ENCODE results near the gene HOPX.
A peak's percentile ranks its signal among the peaks of the same experiment; 100 is the strongest.
"Not testable (repeated sequence)": the region's sequence is repeated elsewhere in the genome, so short reads cannot be mapped to it uniquely, and the experiment has no call there.

Gene HOPX

GRCh38 chr4:56681158-56681852, at the start of gene HOPX:
Gene HOPX (minus strand): TSS chr4:56681296. CDS start chr4:56657816, 23,480 bp downstream.
- H3K27ac ChIP-seq = peak within 1 kb of the TSS; percentile 91
- TF ChIP-seq ZFX (IDR thresholded peaks at IDR 0.05; ENCODE audit: borderline replicate concordance) (no peak), CTCF (IDR thresholded peaks at IDR 0.05) (no peak)

- no peak overlapping the region for H3K27ac ChIP-seq
- TF ChIP-seq ZFX (IDR thresholded peaks at IDR 0.05; ENCODE audit: borderline replicate concordance) = no peak
- TF ChIP-seq CTCF (IDR thresholded peaks at IDR 0.05) = no peak
Measured at GRCh38 chr4:56730097-56730496, 49.0 kb upstream of the HOPX start.

- no peak for TF ChIP-seq CTCF (IDR thresholded peaks at IDR 0.05)
- TF ChIP-seq ZFX (IDR thresholded peaks at IDR 0.05; ENCODE audit: borderline replicate concordance) = no peak
Measured at GRCh38 chr4:56728512-56728911, 47.4 kb upstream of the HOPX start.

GRCh38 chr4:56727150-56727549, 46.1 kb upstream of the HOPX start:
- no peak overlapping the region; the same call in 1 of the 2 replicates for H3K27ac ChIP-seq
- no peak for TF ChIP-seq CTCF (IDR thresholded peaks at IDR 0.05)
- TF ChIP-seq ZFX (IDR thresholded peaks at IDR 0.05; ENCODE audit: borderline replicate concordance) = no peak

More at GRCh38 chr4:56728512-56728911, 47.4 kb upstream of the HOPX start:
- peak overlapping the region; percentile 65 for H3K27ac ChIP-seq

- H3K27ac ChIP-seq = not testable (repeated sequence)
Measured at GRCh38 chr4:56726593-56726992, 45.5 kb upstream of the HOPX start.

- H3K27ac ChIP-seq = no peak overlapping the region
- TF ChIP-seq ZFX (IDR thresholded peaks at IDR 0.05; ENCODE audit: borderline replicate concordance) (no peak), CTCF (IDR thresholded peaks at IDR 0.05) (no peak)
Measured at GRCh38 chr4:56723659-56724230, 42.6 kb upstream of the HOPX start.

- TF ChIP-seq CTCF (IDR thresholded peaks at IDR 0.05) = no peak
- H3K27ac ChIP-seq = no peak overlapping the region
Measured at GRCh38 chr4:56723201-56723605, 42.1 kb upstream of the HOPX start.
